Trophoblast cell (in vitro differentiated cells and primary cell): ENCODE measurements around the gene RHBDL1.
"Not testable (repeated sequence)": the region's sequence is repeated elsewhere in the genome, so short reads cannot be mapped to it uniquely, and the experiment has no call there.

Experiments used
- DNase-seq, 2 donors: peaks; one replicate each; pipeline ENCODE4 v3.0.0-alpha.2; 2016
- H2AFZ ChIP-seq: 2 replicates; pipeline ENCODE4 v1.6.1; 2013; ENCODE audit warnings: low read length, moderate library complexity, mild to moderate bottlenecking; ENCODE audit not compliant: insufficient read depth, poor library complexity
- H2AK5ac ChIP-seq: 2 replicates; pipeline ENCODE4 v1.6.1; 2013; ENCODE audit warnings: mild to moderate bottlenecking, low read length
- H2BK120ac ChIP-seq: 2 replicates; pipeline ENCODE4 v1.6.1; 2013; ENCODE audit warnings: low read length, mild to moderate bottlenecking, moderate library complexity; ENCODE audit not compliant: insufficient read depth, poor library complexity
- H2BK12ac ChIP-seq: 2 replicates; pipeline ENCODE4 v1.6.1; 2013; ENCODE audit warnings: mild to moderate bottlenecking, low read length, moderate library complexity
- H2BK5ac ChIP-seq: 2 replicates; pipeline ENCODE4 v1.6.1; 2013; ENCODE audit warnings: low read length, low read depth, moderate library complexity, mild to moderate bottlenecking; ENCODE audit not compliant: poor library complexity
- H3K14ac ChIP-seq: 2 replicates; pipeline ENCODE4 v1.6.1; 2013; ENCODE audit warnings: mild to moderate bottlenecking, low read length
- H3K18ac ChIP-seq: 2 replicates; pipeline ENCODE4 v1.6.1; 2013; ENCODE audit warnings: mild to moderate bottlenecking, low read length
- H3K23ac ChIP-seq: 2 replicates; pipeline ENCODE4 v1.6.1; 2013; ENCODE audit warnings: low read length
- H3K27ac ChIP-seq: 2 replicates; pipeline ENCODE4 v1.5.1; 2013; ENCODE audit warnings: low read depth, mild to moderate bottlenecking, inconsistent platforms, low read length, moderate library complexity
- H3K27me3 ChIP-seq: 2 replicates; pipeline ENCODE4 v1.6.1; 2013; ENCODE audit warnings: inconsistent platforms, mild to moderate bottlenecking, low read length, moderate library complexity; ENCODE audit not compliant: insufficient read depth
- H3K36me3 ChIP-seq, 2 experiments: 1 replicate in 1 of 2; 2 replicates in 1 of 2; pipeline ENCODE4 v1.6.1; 2013; ENCODE audit warnings: low read length in 2 of 2, mild to moderate bottlenecking in 2 of 2, moderate library complexity in 1 of 2; ENCODE audit not compliant: insufficient read depth in 2 of 2, control insufficient read depth in 1 of 2
- H3K4ac ChIP-seq: 2 replicates; pipeline ENCODE4 v1.6.1; 2013; ENCODE audit warnings: low read depth, mild to moderate bottlenecking, low read length, moderate library complexity
- H3K4me1 ChIP-seq, 2 experiments: 1 replicate in 1 of 2; 2 replicates in 1 of 2; pipeline ENCODE4 v1.6.1; 2013; ENCODE audit warnings: low read length in 2 of 2, mild to moderate bottlenecking in 2 of 2, moderate library complexity in 1 of 2; ENCODE audit not compliant: insufficient read depth in 2 of 2, control insufficient read depth in 1 of 2
- H3K4me2 ChIP-seq: 2 replicates; pipeline ENCODE4 v1.6.1; 2013; ENCODE audit warnings: inconsistent platforms, mild to moderate bottlenecking, low read length, moderate library complexity
- H3K4me3 ChIP-seq: 2 replicates; pipeline ENCODE4 v1.5.1; 2013; ENCODE audit warnings: mild to moderate bottlenecking, low read depth, low read length, inconsistent platforms
- H3K79me1 ChIP-seq: one replicate; pipeline ENCODE4 v1.6.1; 2013; ENCODE audit warnings: low read length
- H3K79me2 ChIP-seq: 2 replicates; pipeline ENCODE4 v1.6.1; 2013; ENCODE audit warnings: low read length, mild to moderate bottlenecking; ENCODE audit not compliant: control insufficient read depth, insufficient read depth, poor library complexity
- H3K9ac ChIP-seq: 2 replicates; pipeline ENCODE4 v1.6.1; 2013; ENCODE audit warnings: mild to moderate bottlenecking, low read length
- H3K9me3 ChIP-seq: 2 replicates; pipeline ENCODE4 v1.6.1; 2013; ENCODE audit warnings: low read depth, mild to moderate bottlenecking, control low read depth, inconsistent platforms, low read length; ENCODE audit not compliant: insufficient read depth
- H4K12ac ChIP-seq: 2 replicates; pipeline ENCODE4 v1.6.1; 2013; ENCODE audit warnings: low read depth, mild to moderate bottlenecking, low read length, moderate library complexity
- H4K8ac ChIP-seq: 2 replicates; pipeline ENCODE4 v1.6.1; 2013; ENCODE audit warnings: low read depth, mild to moderate bottlenecking, low read length, moderate library complexity
- H4K91ac ChIP-seq: one replicate; pipeline ENCODE4 v1.6.1; 2013; ENCODE audit warnings: low read depth, mild to moderate bottlenecking, low read length, moderate library complexity
- WGBS: extraction: QIAGEN DNeasy Blood & Tissue Kit; methylation state at CpG from one replicate; pipeline ENCODE4 v1.1.7; 2013; ENCODE audit warnings: missing lambda C conversion rate; ENCODE audit not compliant: insufficient read length, insufficient coverage; ENCODE audit errors: extremely low coverage; 5-methylcytosine and 5-hydroxymethylcytosine counted together

RHBDL1 gene

DNA sequence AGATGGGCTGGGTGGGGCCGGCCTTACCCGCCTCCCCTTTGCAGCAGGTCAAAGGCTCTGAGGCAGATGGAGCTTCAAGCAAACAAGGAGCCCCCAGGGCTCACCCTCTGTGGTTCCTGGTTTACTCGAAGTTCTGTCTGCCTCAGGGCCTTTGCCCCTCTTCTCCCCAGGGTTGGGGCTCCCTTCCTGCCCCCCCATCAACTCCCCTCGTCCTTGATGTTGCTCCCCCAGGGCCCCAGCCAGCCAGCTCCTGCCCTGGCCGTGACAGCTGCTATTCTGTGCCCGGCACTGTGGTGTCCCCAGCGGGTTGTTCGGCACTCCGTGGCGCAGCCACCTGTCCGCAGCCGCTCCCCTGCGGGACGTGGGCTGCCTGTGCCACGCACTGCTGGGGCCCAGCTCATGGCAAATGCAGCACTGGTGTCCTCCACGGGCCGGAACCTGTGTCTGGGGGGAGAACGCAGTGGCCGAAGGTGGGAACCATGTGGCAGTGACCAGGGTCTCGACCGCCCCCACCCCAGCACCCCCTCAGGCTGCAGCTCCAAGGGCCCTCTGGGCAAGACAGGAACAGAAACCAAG, 35.1 kb downstream of the RHBDL1 start:
- peaks cover 21% of the 10 kb centered on the region for H3K27me3 ChIP-seq
- no peak overlapping the region for H3K14ac ChIP-seq
- H2BK120ac ChIP-seq = no peak overlapping the region
- no peak overlapping the region for H2BK5ac ChIP-seq
- H2AFZ ChIP-seq = no peak overlapping the region
- H4K12ac ChIP-seq = no peak overlapping the region
- H3K9ac ChIP-seq = no peak overlapping the region
- no peaks in the 10 kb centered on the region for H3K36me3 ChIP-seq
- H3K18ac ChIP-seq = no peak overlapping the region
- H3K79me2 ChIP-seq = no peaks in the 10 kb centered on the region
- no peak overlapping the region for H4K91ac ChIP-seq
- peaks cover 2% of the 10 kb centered on the region for H3K79me1 ChIP-seq
- peaks cover 12% of the 10 kb centered on the region for H3K9me3 ChIP-seq
- no peak for DNase-seq
- H3K4me2 ChIP-seq = no peak overlapping the region
- no peak overlapping the region for H3K4me3 ChIP-seq
- no peak overlapping the region for H4K8ac ChIP-seq
- no peak overlapping the region for H3K27ac ChIP-seq
- no peak overlapping the region for H2BK12ac ChIP-seq
- WGBS = no CpG with 5 or more reads among the region's 21 CpGs
- H3K23ac ChIP-seq = no peak overlapping the region
- no peak overlapping the region for H2AK5ac ChIP-seq
- H3K4me1 ChIP-seq = peaks cover 15 to 16% of the 10 kb centered on the region in 2 experiments
- no peak overlapping the region for H3K4ac ChIP-seq

DNA sequence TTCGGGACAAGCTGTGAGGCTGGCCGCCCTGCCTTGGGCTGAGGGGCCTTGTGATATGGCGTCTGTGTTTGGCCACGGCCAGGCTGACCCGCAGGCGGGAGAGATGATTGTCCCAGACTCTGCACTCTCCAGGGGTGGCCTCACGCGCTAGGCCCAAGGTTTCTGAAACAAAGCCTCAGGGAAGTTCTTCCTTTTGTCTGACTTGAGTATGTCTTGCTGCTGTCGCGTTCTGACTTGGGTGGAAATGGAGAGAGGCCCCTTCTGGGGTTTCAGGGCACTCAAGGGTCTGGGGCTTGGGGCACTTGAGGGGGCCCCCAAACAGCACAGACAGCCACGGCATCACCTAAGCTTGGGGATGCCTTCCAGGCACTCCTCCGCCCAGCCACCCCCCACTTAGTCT, 35.6 kb downstream of the RHBDL1 start:
- Histone ChIP-seq H4K12ac (no peak overlapping the region), H2AK5ac (no peak overlapping the region), H4K91ac (no peak overlapping the region), H3K79me1 (peaks cover 2% of the 10 kb centered on the region), H3K4ac (no peak overlapping the region), H2BK12ac (no peak overlapping the region), H2BK5ac (no peak overlapping the region), H3K36me3 (no peaks in the 10 kb centered on the region), H3K14ac (no peak overlapping the region), H3K9ac (no peak overlapping the region), H3K79me2 (no peaks in the 10 kb centered on the region), H2AFZ (no peak overlapping the region), H4K8ac (no peak overlapping the region), H3K4me1 (peaks cover 18 to 19% of the 10 kb centered on the region in 2 experiments), H3K23ac (no peak overlapping the region), H3K27ac (no peak overlapping the region), H3K4me3 (no peak overlapping the region), H3K9me3 (peaks cover 12% of the 10 kb centered on the region), H2BK120ac (no peak overlapping the region), H3K18ac (no peak overlapping the region), H3K27me3 (peaks cover 24% of the 10 kb centered on the region), H3K4me2 (no peak overlapping the region)
- DNase-seq = no peak
- no CpG with 5 or more reads among the region's 12 CpGs for WGBS

DNA sequence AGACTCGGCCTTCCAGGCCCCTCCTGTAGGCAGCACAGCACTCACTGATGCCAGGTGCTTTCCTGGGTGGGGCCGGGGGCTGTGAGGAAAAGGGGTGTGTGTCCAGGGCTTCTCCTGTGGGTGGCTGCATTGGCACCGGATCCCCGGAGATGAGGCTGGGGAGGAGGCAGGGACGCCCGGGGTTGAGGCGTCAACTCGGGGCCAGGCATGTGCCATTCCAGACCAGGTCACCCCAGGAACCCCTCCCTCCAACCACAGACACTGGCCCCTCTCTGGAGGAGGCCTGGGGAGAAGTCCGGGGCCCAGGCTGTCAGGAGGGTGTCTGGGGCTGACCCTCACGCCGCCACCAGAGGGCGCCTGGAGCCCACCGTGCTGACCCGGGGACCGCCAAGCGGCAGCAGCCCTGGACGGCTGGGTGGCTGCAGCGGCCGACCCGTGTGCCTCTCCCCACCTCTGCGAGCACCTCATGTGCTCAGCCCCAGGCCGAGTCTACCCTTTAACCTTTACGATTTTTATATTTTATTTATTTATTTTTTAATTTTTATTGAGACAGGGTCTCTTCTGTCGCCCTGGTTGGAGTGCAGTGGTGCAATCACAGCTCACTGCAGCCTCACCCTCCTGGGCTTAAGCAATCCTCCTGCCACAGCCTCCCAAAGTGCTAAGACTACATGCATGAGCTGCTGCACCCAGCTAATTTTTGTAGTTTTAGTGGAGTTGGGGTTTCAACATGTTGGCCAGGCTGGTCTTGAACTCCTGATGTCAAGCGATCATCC, 36.3 kb downstream of the RHBDL1 start:
- no peak overlapping the region for H3K27ac ChIP-seq
- no peaks in the 10 kb centered on the region for H3K36me3 ChIP-seq
- H2BK120ac ChIP-seq = no peak overlapping the region
- H3K27me3 ChIP-seq = peaks cover 20% of the 10 kb centered on the region
- H3K4me3 ChIP-seq = no peak overlapping the region
- H4K12ac ChIP-seq = no peak overlapping the region
- H3K18ac ChIP-seq = no peak overlapping the region
- no peak overlapping the region for H2AK5ac ChIP-seq
- WGBS = no CpG with 5 or more reads among the region's 25 CpGs
- H3K9ac ChIP-seq = no peak overlapping the region
- peak; percentile 67 to 81 for DNase-seq
- no peaks in the 10 kb centered on the region for H3K79me2 ChIP-seq
- no peak overlapping the region for H3K14ac ChIP-seq
- H4K8ac ChIP-seq = no peak overlapping the region
- H3K4me1 ChIP-seq = peaks cover 18 to 19% of the 10 kb centered on the region in 2 experiments
- no peak overlapping the region for H3K4me2 ChIP-seq
- H3K23ac ChIP-seq = no peak overlapping the region
- peaks cover 14% of the 10 kb centered on the region for H3K9me3 ChIP-seq
- H2AFZ ChIP-seq = no peak overlapping the region
- peaks cover 2% of the 10 kb centered on the region for H3K79me1 ChIP-seq
- no peak overlapping the region for H3K4ac ChIP-seq
- H2BK5ac ChIP-seq = no peak overlapping the region
- H2BK12ac ChIP-seq = no peak overlapping the region
- H4K91ac ChIP-seq = no peak overlapping the region

GRCh38 chr16:712740-713250, 37.3 kb downstream of the RHBDL1 start:
- not testable (repeated sequence) for H2BK120ac ChIP-seq, H4K91ac ChIP-seq, H3K14ac ChIP-seq, H3K9ac ChIP-seq, H2BK5ac ChIP-seq, H3K36me3 ChIP-seq, H3K27ac ChIP-seq, H3K4me3 ChIP-seq, H2AFZ ChIP-seq, H4K8ac ChIP-seq, H3K18ac ChIP-seq, H2AK5ac ChIP-seq, H3K23ac ChIP-seq, H3K79me1 ChIP-seq, H3K4ac ChIP-seq, H3K79me2 ChIP-seq, H3K4me2 ChIP-seq, H2BK12ac ChIP-seq, H4K12ac ChIP-seq
- Histone ChIP-seq H3K27me3 (peaks cover 14% of the 10 kb centered on the region), H3K4me1 (peaks cover 18 to 19% of the 10 kb centered on the region in 2 experiments), H3K9me3 (peaks cover 12% of the 10 kb centered on the region)
- no CpG with 5 or more reads among the region's 13 CpGs for WGBS
- DNase-seq = peak; percentile 98 to 99
